Kidney glomerular epithelial cell (primary cell): ENCODE results near the gene ABHD17C.

Experiments
- DNase-seq: peaks from one replicate; lab custom pipeline; 2025; lab: John Stamatoyannopoulos, UW

The ABHD17C gene

GRCh38 chr15:80766275-80766674 is 71.2 kb downstream of the ABHD17C start:
- no peak for DNase-seq

- no peak for DNase-seq
Observed at GRCh38 chr15:80768158-80768557, 73.0 kb downstream of the ABHD17C start.

- no peak for DNase-seq
Observed at GRCh38 chr15:80769153-80769828, 74.2 kb downstream of the ABHD17C start.

- DNase-seq = no peak
Observed at GRCh38 chr15:80769829-80770705, 75.0 kb downstream of the ABHD17C start.

- no peak for DNase-seq
Observed at GRCh38 chr15:80773122-80773551, 78.0 kb downstream of the ABHD17C start.

- DNase-seq = no peak
Observed at GRCh38 chr15:80773792-80774352, 78.8 kb downstream of the ABHD17C start.

GRCh38 chr15:80774486-80774885 is 79.4 kb downstream of the ABHD17C start:
- DNase-seq = no peak

- no peak for DNase-seq
Observed at GRCh38 chr15:80775338-80775737, 80.2 kb downstream of the ABHD17C start.

- peak; percentile 54 for DNase-seq
Observed at GRCh38 chr15:80776420-80777045, 81.4 kb downstream of the ABHD17C start.

- DNase-seq = no peak
Observed at GRCh38 chr15:80777137-80777536, 82.0 kb downstream of the ABHD17C start.

GRCh38 chr15:80777826-80778620 is 82.9 kb downstream of the ABHD17C start:
- no peak for DNase-seq

GRCh38 chr15:80778621-80778963 is 83.5 kb downstream of the ABHD17C start:
- DNase-seq = no peak

- DNase-seq = no peak
Observed at GRCh38 chr15:80778964-80779657, 84.0 kb downstream of the ABHD17C start, which contains the start of gene CEMIP. TSS of gene CEMIP (plus strand) at chr15:80779370. CDS start at chr15:80873880, 94,510 bp downstream.

GRCh38 chr15:80779658-80780415 is 84.7 kb downstream of the ABHD17C start:
- DNase-seq = no peak

- DNase-seq = no peak
Observed at GRCh38 chr15:80780416-80781221, 85.5 kb downstream of the ABHD17C start.

GRCh38 chr15:80783260-80783659 is 88.2 kb downstream of the ABHD17C start:
- DNase-seq = no peak

- DNase-seq = no peak
Observed at GRCh38 chr15:80785335-80785734, 90.2 kb downstream of the ABHD17C start.

- DNase-seq = no peak
Observed at GRCh38 chr15:80785811-80786354, 90.8 kb downstream of the ABHD17C start.

GRCh38 chr15:80787316-80787715 is 92.2 kb downstream of the ABHD17C start:
- DNase-seq = no peak
